Duodenal mucosa (tissue), 2 donors: ENCODE data around the gene CACNB4.

Experiments used
- H3K27ac ChIP-seq: one replicate; pipeline ENCODE4 v1.7.0; 2013; ENCODE audit warnings: low read depth, low read length
- H3K27me3 ChIP-seq, 2 donors: one replicate each; pipeline ENCODE4 v1.7.0; 2013; ENCODE audit warnings: low read length in 2 of 2, control low read depth in 1 of 2; ENCODE audit not compliant: insufficient read depth in 2 of 2, control insufficient read depth in 1 of 2
- H3K36me3 ChIP-seq, 2 donors: one replicate each; pipeline ENCODE4 v1.7.0; 2013; ENCODE audit warnings: low read length in 2 of 2, control low read depth in 1 of 2; ENCODE audit not compliant: insufficient read depth in 2 of 2, control insufficient read depth in 1 of 2
- H3K4me1 ChIP-seq, 2 donors: one replicate each; pipeline ENCODE4 v1.7.0; 2013; ENCODE audit warnings: low read length in 2 of 2, control low read depth in 1 of 2; ENCODE audit not compliant: insufficient read depth in 2 of 2, control insufficient read depth in 1 of 2
- H3K4me3 ChIP-seq, 2 donors: one replicate each; pipeline ENCODE4 v1.7.0; 2013; ENCODE audit warnings: low read length in 2 of 2, low read depth in 1 of 2
- H3K9ac ChIP-seq, 2 donors: one replicate each; pipeline ENCODE4 v1.7.0; 2013; ENCODE audit warnings: low read length in 2 of 2, low read depth in 1 of 2
- H3K9me3 ChIP-seq, 2 donors: one replicate each; pipeline ENCODE4 v1.7.0; 2013; ENCODE audit warnings: low read length in 2 of 2, control low read depth in 1 of 2; ENCODE audit not compliant: control insufficient read depth in 1 of 2

CACNB4 gene

DNA sequence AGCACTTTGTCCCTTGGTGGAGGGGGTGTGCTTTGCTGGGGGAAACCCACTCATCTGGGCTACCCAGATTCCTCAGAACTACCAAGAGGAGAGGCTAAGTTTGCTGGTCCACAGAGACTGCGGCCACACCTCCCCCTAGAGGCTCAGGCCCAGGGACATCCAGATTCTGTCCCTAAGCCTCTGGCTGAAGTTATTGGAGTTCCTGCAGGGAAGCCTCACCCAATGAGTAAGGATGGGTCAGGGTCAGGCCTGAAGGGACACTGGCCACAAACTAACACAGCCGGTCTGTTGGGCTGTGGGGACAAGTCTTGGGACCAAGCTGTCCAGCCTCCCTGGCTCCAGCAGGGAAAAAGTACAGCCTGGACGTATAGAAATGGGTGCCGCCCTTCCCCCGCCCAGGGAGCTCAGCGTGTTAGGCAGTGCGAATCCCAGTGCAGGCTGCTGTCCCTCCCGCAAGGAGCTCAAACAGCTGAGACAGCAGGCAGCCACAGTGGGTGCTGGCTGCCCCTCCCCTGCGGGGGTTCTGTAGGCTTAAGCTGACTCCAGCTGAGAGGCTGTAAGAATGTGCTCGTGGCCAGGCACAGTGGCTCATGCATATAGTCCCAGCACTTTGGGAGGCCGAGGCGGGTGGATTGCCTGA is 183.7 kb downstream of the CACNB4 start:
- H3K9ac ChIP-seq: no peak overlapping the region
- H3K36me3 ChIP-seq: no peaks in the 10 kb centered on the region
- H3K27ac ChIP-seq: no peak overlapping the region
- no peak overlapping the region for H3K4me3 ChIP-seq
- no peaks in the 10 kb centered on the region for H3K27me3 ChIP-seq
- no peaks in the 10 kb centered on the region for H3K9me3 ChIP-seq
- H3K4me1 ChIP-seq: no peaks in the 10 kb centered on the region

- no peaks in the 10 kb centered on the region for H3K27me3 ChIP-seq
- no peaks in the 10 kb centered on the region for H3K36me3 ChIP-seq
- H3K27ac ChIP-seq: no peak overlapping the region
- H3K4me3 ChIP-seq: no peak overlapping the region
- no peak overlapping the region for H3K9ac ChIP-seq
- H3K9me3 ChIP-seq: no peaks in the 10 kb centered on the region
- H3K4me1 ChIP-seq: no peaks in the 10 kb centered on the region
Measured at GRCh38 chr2:151908204-151908882, 190.5 kb downstream of the CACNB4 start.

- Histone ChIP-seq H3K9me3 (no peaks in the 10 kb centered on the region), H3K4me3 (no peak overlapping the region), H3K27me3 (no peaks in the 10 kb centered on the region), H3K36me3 (no peaks in the 10 kb centered on the region), H3K9ac (no peak overlapping the region), H3K4me1 (no peaks in the 10 kb centered on the region), H3K27ac (no peak overlapping the region)
Measured at GRCh38 chr2:151907286-151908203, 191.3 kb downstream of the CACNB4 start.

DNA sequence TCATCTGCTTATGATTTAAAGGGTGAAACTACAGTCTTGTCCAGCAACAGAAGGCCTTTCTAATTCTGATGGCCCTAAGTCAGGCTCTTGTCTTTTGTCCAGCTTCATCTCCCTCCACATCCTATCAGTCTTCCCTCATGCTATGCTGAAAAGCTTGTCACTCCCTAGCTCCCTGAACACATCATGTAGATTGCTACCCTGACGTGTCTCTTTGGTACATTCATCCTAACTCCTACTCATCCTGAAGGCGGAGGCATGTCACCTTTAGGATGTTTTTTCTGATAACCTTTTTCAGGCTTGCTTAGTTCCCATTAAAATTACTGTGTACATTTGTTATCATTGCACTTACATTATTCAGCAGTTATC is 192.2 kb downstream of the CACNB4 start:
- H3K9me3 ChIP-seq: no peaks in the 10 kb centered on the region
- no peaks in the 10 kb centered on the region for H3K36me3 ChIP-seq
- no peaks in the 10 kb centered on the region for H3K4me1 ChIP-seq
- H3K27me3 ChIP-seq: no peaks in the 10 kb centered on the region
- H3K27ac ChIP-seq: no peak overlapping the region
- no peak overlapping the region for H3K4me3 ChIP-seq
- no peak overlapping the region for H3K9ac ChIP-seq

GRCh38 chr2:151905963-151906632 is 192.7 kb downstream of the CACNB4 start:
- Histone ChIP-seq H3K27me3 (no peaks in the 10 kb centered on the region), H3K4me1 (no peaks in the 10 kb centered on the region), H3K9me3 (no peaks in the 10 kb centered on the region), H3K36me3 (no peaks in the 10 kb centered on the region), H3K9ac (no peak overlapping the region), H3K27ac (no peak overlapping the region), H3K4me3 (no peak overlapping the region)

DNA sequence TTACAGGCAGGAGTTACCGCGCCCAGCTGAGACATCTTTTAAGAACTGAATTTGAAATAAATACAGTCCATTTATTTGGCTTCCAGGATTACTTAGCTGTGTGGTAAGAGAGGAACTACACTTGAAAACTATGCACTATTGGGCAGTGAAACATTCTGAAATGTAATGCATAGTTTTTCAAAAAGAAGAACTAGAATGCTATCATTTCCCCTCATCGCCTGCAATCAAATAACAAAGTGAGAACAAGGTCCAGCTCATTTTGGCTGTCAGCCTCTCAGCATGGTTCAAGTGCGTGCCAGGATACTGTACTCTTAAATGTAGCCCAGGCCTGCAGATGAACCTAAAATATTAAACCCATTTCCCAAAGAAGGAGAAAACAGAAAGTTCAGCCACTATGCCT is 194.0 kb downstream of the CACNB4 start:
- H3K27me3 ChIP-seq: no peaks in the 10 kb centered on the region
- no peak overlapping the region for H3K4me3 ChIP-seq
- no peak overlapping the region for H3K9ac ChIP-seq
- H3K9me3 ChIP-seq: no peaks in the 10 kb centered on the region
- H3K4me1 ChIP-seq: no peaks in the 10 kb centered on the region
- H3K27ac ChIP-seq: no peak overlapping the region
- no peaks in the 10 kb centered on the region for H3K36me3 ChIP-seq

DNA sequence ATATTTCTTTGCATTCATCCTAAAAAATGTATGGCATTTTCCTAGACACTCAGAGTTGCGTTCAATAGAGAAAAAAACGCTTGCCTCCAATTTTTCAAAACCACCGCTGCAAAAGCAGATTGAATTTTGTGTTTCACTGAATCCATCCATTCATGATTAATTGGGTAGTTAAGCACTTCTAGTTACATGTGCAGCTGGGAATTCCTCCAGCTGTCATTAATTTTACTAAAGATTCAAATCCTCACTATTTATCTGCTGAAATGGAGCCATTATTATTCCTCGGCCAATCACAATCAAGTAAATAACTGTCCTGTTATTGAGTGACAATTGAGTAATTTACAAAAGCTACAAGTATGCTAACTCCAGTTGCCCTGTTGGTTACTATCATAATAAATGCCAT is 194.8 kb downstream of the CACNB4 start:
- H3K4me3 ChIP-seq: no peak overlapping the region
- no peaks in the 10 kb centered on the region for H3K36me3 ChIP-seq
- no peak overlapping the region for H3K27ac ChIP-seq
- H3K9me3 ChIP-seq: no peaks in the 10 kb centered on the region
- no peak overlapping the region for H3K9ac ChIP-seq
- H3K27me3 ChIP-seq: no peaks in the 10 kb centered on the region
- H3K4me1 ChIP-seq: no peaks in the 10 kb centered on the region

DNA sequence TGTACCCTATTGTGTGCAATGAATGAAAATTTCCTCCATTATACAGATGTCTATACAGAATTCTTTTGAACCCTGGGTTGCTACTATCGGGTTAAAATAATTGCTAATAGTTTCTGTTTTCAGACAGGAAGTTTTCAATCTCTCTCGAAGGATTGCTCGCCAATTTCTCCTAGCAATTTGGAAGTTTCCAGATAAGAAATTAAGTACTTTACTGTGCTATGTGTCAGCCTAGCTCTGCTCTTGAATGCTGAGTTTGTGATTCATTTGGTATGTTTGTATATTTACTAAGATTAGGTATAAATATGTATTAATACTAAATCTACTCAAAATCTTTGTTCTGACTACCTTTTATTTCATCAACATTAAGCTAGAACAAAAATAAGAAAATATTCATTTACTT is 196.0 kb downstream of the CACNB4 start:
- Histone ChIP-seq H3K4me1 (no peaks in the 10 kb centered on the region), H3K27me3 (no peaks in the 10 kb centered on the region), H3K4me3 (no peak overlapping the region), H3K9ac (no peak overlapping the region), H3K9me3 (no peaks in the 10 kb centered on the region), H3K27ac (no peak overlapping the region), H3K36me3 (no peaks in the 10 kb centered on the region)

- Histone ChIP-seq H3K27me3 (no peaks in the 10 kb centered on the region), H3K4me1 (no peaks in the 10 kb centered on the region), H3K9me3 (no peaks in the 10 kb centered on the region), H3K9ac (no peak overlapping the region), H3K36me3 (no peaks in the 10 kb centered on the region), H3K27ac (no peak overlapping the region), H3K4me3 (no peak overlapping the region)
Measured at GRCh38 chr2:151900331-151900730, 198.5 kb downstream of the CACNB4 start.

DNA sequence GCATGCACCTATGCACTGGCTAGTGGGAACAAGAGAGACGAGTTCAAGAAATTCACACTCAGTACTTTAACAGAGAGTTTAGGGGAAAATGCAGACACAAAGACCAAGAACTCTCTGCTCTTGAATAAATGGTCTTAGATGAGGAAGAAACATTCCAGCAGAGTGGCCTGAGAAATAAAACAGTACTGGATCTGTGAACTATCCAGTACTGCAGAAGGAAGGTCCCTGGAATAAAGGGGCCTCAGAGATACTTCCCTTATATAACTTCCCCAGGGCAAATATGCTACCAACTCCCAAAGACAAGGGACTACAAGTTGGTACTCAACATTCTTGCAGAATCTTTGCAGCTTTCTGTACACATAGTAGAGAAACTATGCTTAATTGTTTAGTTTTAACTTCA is 199.7 kb downstream of the CACNB4 start:
- Histone ChIP-seq H3K36me3 (no peaks in the 10 kb centered on the region), H3K27ac (no peak overlapping the region), H3K4me3 (no peak overlapping the region), H3K9me3 (peaks cover 0 to 6% of the 10 kb centered on the region in 2 donors), H3K27me3 (no peaks in the 10 kb centered on the region), H3K9ac (no peak overlapping the region), H3K4me1 (no peaks in the 10 kb centered on the region)
